Fibroblast of pulmonary artery (primary cell): Measurements from ENCODE around the gene NDUFB3.

ENCODE experiments used
- DNase-seq: peaks from one replicate; pipeline ENCODE4 v3.0.0-alpha.2; 2010; ENCODE audit warnings: low read depth
- H3K4me3 ChIP-seq: replicated peaks from 2 replicates; pipeline ENCODE4 v1.5.1; 2011; ENCODE audit warnings: low read depth, mild to moderate bottlenecking, control low read depth, low read length, moderate library complexity
- CTCF ChIP-seq: IDR thresholded peaks from 2 replicates; pipeline ENCODE4 v1.5.1; 2011; ENCODE audit warnings: mild to moderate bottlenecking, control low read depth, low read length, inconsistent platforms; ENCODE audit errors: missing control alignments

Gene NDUFB3

GRCh38 chr2:201070948-201071478 is 788 bp upstream of the NDUFB3 start:
- peak; percentile 12 for DNase-seq
- TF ChIP-seq CTCF = no peak
- peak overlapping the region; percentile 96 for H3K4me3 ChIP-seq

- peak overlapping the region; percentile 96 for H3K4me3 ChIP-seq
- DNase-seq = no peak
- TF ChIP-seq CTCF = no peak
Observed at GRCh38 chr2:201072201-201072530, 365 bp downstream of the NDUFB3 start.

- no peak for DNase-seq
- H3K4me3 ChIP-seq = peak overlapping the region; percentile 96
- no peak for TF ChIP-seq CTCF
Observed at GRCh38 chr2:201073071-201073470, 1.3 kb downstream of the NDUFB3 start.

GRCh38 chr2:201074996-201075395 is 3.2 kb downstream of the NDUFB3 start:
- DNase-seq = no peak
- TF ChIP-seq CTCF = no peak
- H3K4me3 ChIP-seq = no peak overlapping the region

- H3K4me3 ChIP-seq = no peak overlapping the region
- peak; percentile 7 for DNase-seq
- no peak for TF ChIP-seq CTCF
Observed at GRCh38 chr2:201084863-201085262, 13.1 kb downstream of the NDUFB3 start.

- H3K4me3 ChIP-seq = no peak overlapping the region
- TF ChIP-seq CTCF = no peak
- DNase-seq = no peak
Observed at GRCh38 chr2:201090574-201090973, 18.8 kb downstream of the NDUFB3 start.

GRCh38 chr2:201093573-201093972 is 21.8 kb downstream of the NDUFB3 start:
- H3K4me3 ChIP-seq = no peak overlapping the region
- TF ChIP-seq CTCF = no peak
- DNase-seq = peak; percentile 63
